COR-L47 (cell line): ENCODE data around the gene GRPEL1.

Experiments
- DNase-seq: peaks from one replicate; lab custom pipeline; 2025; lab: John Stamatoyannopoulos, UW

The GRPEL1 gene

DNA sequence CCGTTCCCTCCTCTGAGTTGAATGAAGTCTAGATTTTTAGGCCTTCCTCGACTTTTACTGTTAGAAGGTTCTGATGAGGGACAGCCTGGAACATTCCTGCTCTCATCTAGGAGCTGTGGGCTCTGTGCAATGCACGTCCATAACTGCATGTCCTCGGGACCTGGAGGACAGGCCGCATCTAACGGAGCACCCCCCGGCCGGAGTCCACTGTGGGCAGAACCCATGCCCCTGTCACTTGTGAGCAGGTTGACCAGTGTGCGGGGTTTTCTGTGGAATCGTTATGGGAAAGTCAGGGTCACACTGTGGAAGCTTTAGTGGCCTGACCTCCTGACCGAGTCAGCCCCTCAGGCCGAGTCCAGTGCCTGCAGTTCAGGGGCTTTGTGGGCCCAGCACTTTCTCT is 44.0 kb downstream of the GRPEL1 start:
- DNase-seq = no peak

DNA sequence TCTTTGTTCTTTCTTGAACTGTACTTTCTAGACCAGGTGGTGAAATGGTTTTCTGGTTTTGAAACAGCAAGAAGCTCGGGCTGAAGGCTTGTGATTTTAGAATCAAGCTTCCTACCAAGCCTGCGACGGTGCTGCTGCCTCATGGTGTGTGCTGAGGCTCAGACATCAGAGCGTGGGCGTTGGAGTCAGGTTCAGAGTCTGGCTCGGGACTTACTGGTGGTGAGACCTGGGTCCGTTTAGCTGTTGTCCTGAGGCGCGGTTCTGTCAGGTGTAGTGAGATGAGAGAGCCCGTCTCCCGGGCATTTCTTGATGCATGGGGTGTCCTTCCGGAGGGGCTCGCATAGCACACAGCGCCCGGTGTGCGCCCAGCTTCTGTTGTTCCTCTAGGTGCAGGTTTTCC is 44.4 kb downstream of the GRPEL1 start:
- DNase-seq = no peak

DNA sequence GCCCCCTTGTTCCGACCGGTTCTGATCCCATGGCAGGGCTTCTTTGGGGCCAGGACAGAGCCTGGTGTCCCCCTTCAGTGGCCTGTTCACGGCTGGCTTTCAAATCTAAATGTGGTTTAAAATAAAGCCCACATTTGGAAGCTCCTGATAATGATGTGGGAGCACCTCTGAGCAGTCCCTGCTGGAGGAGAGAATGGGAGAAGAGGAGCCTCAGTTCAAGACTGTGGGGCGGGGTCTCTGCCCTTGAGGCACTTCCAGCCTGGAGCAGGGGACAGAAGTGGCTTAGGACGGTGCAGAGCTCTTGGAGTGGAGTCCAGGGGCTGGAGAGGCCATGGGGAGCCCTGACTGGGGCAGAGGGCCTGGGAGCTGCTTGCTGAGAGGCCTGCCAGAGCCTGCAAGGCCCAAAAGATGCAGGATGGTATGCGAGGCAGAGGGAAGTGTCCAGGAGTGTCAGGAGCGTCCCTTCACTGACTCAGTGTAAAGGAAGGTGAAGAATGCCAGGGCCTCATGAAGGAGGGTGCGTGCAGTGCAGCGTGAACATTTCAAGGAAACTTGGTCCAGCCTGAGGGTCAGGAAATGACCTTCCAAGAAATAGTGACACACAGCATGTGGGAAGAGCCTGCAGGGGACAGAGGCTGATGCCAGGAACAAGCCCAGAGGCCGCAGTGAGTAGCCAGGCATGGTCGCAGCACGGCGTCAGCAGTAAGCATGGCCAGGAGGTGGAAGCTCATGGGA is 45.8 kb downstream of the GRPEL1 start:
- no peak for DNase-seq

DNA sequence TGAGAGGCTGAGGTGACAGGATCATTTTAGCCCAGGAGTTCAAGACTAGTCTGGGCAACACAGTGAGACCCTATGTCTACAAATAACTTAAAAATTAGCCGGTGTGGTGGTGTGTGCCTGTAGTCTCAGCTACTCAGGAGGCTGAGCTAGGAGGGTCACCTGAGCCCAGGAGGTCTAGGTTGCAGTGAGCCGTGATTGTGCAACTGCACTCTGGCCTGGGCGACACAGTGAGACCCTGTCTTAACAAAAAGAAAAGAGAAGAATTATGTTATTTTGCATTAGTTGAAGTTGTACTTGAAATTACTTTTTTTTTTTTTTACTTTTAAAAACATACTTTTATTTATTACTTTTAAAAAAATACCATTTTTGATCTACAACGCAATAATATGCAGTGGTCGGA is 46.5 kb downstream of the GRPEL1 start:
- no peak for DNase-seq

DNA sequence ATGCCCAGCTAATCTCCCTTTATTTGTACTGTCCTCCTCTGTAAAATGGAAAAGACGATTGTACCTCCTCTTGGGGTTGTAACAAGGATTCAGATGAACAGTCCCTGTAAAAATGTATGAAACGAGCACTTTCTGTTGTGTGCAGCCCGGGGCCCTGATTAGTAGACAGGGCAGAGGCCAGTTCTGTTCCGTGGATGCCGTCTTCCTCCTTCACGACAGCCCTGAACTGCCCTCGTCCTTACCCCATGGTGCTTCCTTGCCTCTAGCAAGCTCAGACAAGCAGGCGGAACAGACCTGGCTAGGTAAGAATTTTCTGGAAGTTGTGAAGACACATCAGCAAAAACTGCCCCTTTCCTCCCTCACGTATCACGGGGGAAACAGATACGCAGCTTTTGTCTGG is 47.0 kb downstream of the GRPEL1 start:
- DNase-seq = no peak

DNA sequence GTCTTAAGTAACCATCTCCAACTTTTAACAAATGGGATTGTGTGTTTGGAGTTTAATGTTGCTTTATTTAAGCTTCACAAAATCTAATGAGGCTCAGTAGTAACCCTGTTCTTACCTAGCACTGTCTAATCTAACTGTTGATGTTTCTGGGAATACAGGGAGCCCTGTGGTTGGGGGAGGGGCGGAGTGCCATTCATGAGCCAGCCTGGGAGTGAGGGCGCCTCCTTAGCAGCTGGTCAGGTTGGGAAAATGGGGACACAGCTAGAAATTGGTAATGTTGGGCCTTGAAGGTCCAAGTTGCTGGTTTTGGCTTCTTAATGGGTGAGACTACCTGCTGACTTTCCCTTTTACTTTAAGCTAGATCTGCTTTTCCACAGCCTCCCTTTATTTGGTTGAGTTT is 47.6 kb downstream of the GRPEL1 start:
- DNase-seq = no peak

DNA sequence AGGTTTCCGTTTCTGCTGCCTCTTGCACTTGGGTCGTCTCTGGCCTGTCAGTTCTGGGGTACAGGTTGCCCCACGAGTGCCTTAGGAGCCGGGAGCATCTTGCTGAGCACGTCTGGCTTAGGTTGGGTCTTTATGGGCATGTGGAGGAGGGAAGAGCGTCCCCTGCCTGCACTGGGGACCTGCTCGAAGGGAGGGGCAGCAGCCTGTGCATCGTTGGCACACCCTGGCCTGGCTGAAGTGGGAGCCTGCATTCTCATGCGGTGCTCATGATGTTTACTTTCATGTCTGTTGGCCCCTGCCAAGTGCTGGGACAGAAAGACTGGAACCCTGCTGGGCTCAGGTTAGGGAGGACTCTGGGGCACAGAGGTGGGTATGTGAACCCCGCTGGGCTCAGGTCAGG is 48.5 kb downstream of the GRPEL1 start:
- DNase-seq = no peak

DNA sequence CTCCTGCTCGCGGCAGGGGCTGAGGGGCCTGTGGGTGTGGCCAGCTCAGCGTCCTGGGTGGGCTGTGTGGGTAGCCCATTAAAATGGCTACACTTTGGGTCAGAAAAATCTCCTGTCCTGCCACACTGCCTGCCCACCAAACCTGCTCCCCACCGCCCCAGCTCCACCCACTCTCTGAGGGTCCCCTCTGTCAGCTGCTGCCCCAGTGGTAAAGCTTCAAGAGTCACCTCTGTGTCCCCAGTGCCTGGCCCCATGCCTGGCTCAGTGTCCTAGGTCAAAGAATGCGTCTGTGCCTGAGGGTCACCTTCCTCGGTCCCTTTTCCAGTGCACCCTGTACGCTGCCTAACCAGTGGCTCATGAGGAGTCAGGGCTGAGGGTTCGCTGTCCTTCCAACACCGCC is 49.6 kb downstream of the GRPEL1 start:
- DNase-seq = no peak

DNA sequence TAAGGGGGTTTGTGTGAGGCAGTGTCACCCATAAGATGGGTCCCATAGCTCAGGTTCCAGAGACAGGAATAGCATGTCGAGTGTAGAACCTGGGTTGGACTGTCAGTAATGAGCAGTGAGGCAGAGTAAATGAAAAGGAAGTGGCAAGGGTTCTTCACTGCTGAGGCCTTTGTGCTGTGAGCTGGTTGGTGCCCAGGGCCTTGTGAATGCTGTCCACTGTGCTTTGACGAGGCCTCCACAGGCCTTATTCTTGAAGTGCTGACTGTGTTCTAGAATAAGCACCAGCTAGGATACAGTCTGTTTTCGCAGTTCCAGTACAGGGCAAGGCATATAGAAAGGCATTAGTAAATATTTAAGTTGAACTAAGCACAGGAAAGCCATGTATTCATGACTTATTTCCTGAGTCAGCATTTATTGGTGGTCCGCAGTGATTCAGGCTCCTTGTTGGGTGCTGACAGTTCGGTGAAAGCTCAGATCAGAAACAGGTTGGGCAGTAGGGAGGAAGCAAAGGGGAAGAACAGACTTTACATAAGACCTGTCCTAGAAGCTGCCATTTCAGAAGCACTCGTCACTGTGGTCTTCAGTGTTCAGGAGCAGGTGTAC is 50.3 kb downstream of the GRPEL1 start:
- no peak for DNase-seq

DNA sequence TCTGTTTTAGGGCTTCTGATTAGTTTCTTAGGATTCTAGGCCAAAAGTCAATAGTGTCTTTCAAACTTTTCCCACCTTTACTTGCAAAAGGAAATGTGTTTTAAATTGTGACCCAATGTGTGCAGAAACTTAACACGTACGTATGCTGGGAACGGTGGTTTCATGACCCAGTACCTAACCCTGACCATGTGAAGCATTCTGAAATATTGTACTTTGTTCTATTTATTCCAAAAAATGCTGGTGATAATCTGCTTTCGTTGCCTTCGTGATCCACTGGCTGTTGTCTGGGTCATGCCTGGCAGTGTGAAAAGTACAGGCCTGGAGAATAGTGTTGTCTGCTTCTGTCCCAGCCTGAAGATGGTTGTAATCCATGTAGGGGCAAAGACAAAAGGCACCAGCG is 51.4 kb downstream of the GRPEL1 start:
- DNase-seq = no peak

DNA sequence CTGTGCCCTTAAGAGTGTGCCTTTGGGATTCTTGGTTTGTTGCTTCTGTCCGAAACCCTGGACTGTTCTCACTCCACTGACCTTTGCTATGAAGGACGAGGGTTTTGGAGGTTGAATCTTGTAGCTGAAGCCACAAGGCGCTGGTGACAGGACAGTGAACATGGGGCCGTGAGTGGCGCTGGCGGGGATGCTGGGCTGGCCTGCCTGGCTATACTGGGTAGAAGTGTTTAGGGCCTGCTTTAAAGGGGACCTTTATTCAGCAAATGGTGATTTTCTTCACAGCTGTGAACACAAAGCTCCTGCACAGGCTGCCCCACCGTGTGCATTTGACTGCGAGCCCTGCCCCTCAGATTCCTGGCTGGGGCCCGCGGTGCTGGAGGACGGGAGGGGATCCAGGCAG is 51.8 kb downstream of the GRPEL1 start:
- no peak for DNase-seq

DNA sequence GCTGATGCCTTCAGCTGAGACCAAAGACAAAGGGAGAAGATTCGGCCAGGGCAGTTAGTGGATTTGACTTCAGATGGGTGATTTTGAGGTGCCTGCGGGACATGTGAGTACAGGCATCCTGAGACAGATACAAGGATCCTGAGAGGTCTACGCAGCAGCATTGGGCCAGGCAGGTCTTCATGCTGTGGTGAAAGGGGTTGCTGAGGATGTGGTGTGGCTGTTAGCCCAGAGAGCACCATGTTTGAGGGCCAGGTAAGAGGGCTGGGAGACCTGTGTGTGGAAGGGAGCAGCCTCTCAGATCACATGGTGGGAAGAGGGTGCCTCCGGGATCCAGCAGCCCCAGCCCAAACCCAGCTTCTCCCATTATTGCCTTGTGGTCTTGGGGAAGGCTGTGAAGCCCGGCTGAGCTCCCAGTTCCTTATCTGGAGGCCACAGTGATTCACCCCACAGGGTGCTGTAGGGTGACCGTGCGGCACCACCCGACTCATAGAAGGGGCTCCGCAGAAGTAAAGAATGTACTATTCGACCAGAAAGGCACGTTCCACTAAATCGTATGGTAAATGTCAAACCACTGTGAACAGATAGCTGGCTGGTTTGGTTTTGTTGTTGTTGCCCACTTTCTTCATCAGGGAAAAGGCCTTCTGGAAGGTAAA is 52.4 kb downstream of the GRPEL1 start:
- DNase-seq = no peak

DNA sequence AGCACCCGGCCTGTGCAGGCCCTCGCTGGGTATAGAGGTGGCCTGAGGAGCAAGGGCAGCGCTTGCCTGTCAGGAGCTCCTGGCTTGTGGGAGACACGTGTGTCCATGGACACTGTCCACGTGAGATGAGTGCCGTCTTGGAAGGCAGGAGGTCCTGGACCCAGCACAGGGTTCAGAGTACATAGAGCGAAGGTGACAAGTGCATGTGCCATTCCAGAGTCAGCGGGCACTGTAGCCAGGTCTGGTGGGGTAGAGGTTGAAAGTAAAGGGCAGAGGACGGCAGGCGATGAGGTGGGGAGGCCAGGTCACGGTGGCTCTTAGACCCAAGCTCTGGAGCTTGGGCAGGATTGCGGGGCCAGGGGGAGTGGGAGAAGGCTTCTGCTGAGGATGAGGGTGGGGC is 53.0 kb downstream of the GRPEL1 start:
- no peak for DNase-seq

DNA sequence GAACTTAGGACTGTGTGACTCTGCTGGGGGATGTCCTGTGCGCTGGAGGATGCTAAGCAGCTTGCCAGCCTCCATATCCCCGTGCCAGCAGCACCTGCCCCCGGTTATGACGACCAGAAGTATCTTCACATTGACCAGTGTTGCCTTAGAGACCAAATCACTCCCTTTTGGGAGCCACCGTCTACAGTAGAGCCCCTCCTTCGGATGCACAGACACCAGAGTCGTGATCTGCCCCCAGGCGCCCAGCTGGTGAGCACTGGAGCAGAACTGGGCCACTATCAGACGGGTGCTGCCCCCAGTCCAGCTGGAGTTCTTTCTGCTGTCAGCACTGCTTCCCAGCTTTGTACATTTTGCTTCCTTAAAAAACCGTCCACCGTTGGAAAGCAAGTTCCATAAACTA is 54.7 kb downstream of the GRPEL1 start:
- DNase-seq = no peak

DNA sequence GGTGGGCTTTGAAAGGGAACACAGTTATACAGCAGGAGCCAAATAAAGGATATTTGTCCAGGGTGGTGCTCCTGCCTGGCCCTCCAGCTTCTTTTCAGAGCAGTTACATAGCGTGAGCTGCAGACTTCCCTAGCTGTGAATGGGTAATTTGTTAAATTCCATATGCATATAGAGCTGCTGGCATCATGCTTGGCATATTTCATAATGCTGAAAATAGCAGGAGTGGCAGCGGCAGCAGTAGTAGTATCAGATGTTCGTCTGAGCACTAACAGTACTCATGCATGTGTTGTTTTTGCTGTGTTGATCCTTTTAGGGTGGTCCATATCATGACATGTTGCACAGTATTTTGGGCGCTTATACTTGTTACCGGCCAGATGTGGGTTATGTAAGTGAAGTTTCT is 58.3 kb downstream of the GRPEL1 start:
- no peak for DNase-seq
